Measurements from ENCODE around the gene TRIAP1.
A peak's percentile ranks its signal among the peaks of the same experiment; 100 is the strongest.

The TRIAP1 gene

DNA sequence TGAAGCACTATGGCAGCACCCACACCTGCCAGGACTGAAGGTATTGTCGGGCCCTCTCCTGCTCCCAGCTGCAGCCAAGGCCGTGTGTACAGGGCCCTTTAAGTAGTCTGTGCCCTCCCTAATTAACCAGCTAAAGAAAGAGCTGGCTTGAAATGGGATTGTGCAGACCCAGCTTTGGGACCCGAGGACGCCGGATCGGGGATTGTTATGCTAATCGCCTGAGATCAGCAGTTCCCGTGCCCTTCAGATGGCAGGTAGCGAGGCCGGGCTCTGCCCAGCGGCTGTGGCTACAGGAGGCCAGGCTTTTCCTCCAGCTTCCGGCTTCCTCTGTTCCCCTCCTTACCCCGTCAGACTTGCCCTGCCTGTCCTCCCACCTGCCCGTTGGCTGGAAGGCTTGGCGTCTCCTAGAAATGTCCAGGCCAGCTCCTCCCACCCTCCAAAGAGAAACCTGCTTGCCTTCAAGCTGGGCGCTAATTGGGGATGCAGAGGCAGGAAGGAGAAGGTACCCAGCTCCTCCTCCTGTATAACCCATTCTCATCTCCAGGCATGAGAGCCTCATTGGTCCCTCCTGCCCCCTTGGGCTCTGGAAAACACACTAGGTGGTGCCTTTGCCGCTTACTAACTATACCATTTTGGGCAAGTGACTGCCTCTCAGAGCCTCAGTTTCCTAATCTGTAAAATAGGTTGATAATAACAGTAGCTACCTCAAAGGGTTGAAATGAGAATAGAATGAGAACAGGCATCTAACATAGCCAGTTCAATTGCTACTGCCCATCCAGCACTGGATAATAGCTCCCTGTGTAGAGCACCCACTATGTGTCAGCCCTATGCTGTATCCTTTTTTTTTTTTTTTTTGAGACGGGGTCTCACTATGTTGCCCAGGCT is 51.5 kb downstream of the TRIAP1 start:
- Histone ChIP-seq H3K4me3 (ENCODE audit: control insufficient read depth in 1 of 7, extremely low read depth in 1 of 7, insufficient read depth in 4 of 7, low read depth in 2 of 7, low read length in 6 of 7) (peak overlapping the region in 4 of 7 experiments; percentile 11 to 70 (median 41)), H3K27me3 (replicated peaks in 2 of 5; ENCODE audit: control insufficient read depth in 4 of 5, insufficient read depth in 5 of 5, low read length in 4 of 5) (peaks cover 0 to 6% (median 6%) of the 10 kb centered on the region in 5 experiments), H3K9me3 (ENCODE audit: control extremely low read depth in 1 of 5, control insufficient read depth in 4 of 5, insufficient read depth in 2 of 5, low read depth in 1 of 5, low read length in 4 of 5) (no peaks in the 10 kb centered on the region), H3K27ac (ENCODE audit: insufficient read depth in 1 of 2, low read depth in 1 of 2, low read length in 2 of 2, poor library complexity in 1 of 2, severe bottlenecking in 2 of 2) (no peak overlapping the region), H3K36me3 (ENCODE audit: control insufficient read depth in 4 of 4, insufficient read depth in 4 of 4, low read length in 3 of 4) (no peaks in the 10 kb centered on the region), H3K4me1 (ENCODE audit: control extremely low read depth in 1 of 4, control insufficient read depth in 4 of 4, insufficient read depth in 4 of 4, low read length in 3 of 4) (peaks cover 0 to 9% (median 4%) of the 10 kb centered on the region in 4 experiments)
- CTCF ChIA-PET, result interaction anchor here (0.9 kb wide), 1 partner anchor 24 kb away, joined by 3 read pairs; no protein-coding TSS in a partner anchor
- DNase-seq, result peak in 2 of 3 donors; percentile 26 to 31
- 12% methylated on average over 15 of the region's 18 CpGs for WGBS (ENCODE audit: insufficient coverage)
- POLR2A ChIA-PET, result no interaction called here

All from common myeloid progenitor, CD34-positive (primary cell).